Upper lobe of left lung (tissue), 6 donors: ENCODE data around the gene CDHR3. TPM values are rescaled to one million over a fixed set of nuclear protein-coding genes. Genes with fewer than 3 reads are reported as not detected.

Experiments used
- ATAC-seq, 2 donors: fragments of 200-7000 bp; cut with Tn5 transposase; one replicate each; pipeline ENCODE4 v1.9.1; 2022; ENCODE audit warnings: mild to moderate bottlenecking in 2 of 2, moderate library complexity in 2 of 2; ENCODE audit not compliant: low FRiP score in 2 of 2
- DNase-seq, 2 donors: peaks; one replicate each; pipeline ENCODE4 v3.0.0-alpha.2; 2019 to 2020
- H3K27ac ChIP-seq, 4 donors: fragments of 200-600 bp; sonication (generic); one replicate each; pipeline ENCODE4 v1.5.1; 2016 to 2019
- H3K27me3 ChIP-seq, 4 donors: fragments of 200-600 bp; sonication (generic); one replicate each; pipeline ENCODE4 v1.5.1; 2017 to 2019
- H3K36me3 ChIP-seq, 4 donors: fragments of 200-600 bp; sonication (generic); one replicate each; pipeline ENCODE4 v1.5.1; 2016 to 2019
- H3K4me1 ChIP-seq, 4 donors: fragments of 200-600 bp; sonication (generic); one replicate each; pipeline ENCODE4 v1.5.1; 2018 to 2019
- H3K4me3 ChIP-seq, 4 donors: fragments of 200-600 bp; sonication (generic); one replicate each; pipeline ENCODE4 v1.5.1; 2017 to 2019; ENCODE audit warnings: mild to moderate bottlenecking in 2 of 4, moderate library complexity in 1 of 4
- H3K9me3 ChIP-seq, 4 donors: fragments of 200-600 bp; sonication (generic); one replicate each; pipeline ENCODE4 v1.5.1; 2018 to 2019
- CTCF ChIP-seq, 6 experiments: fragments of 450-650 bp in 4 of 6; fragments of 200-600 bp in 2 of 6; sonication (generic) in 2 of 6; IDR thresholded peaks; one replicate each; pipeline ENCODE4 v1.5.1; 2016 to 2019; ENCODE audit warnings: antibody characterized with exemption in 6 of 6
- EP300 ChIP-seq, 4 donors: sonication (generic); formaldehyde crosslinking; IDR thresholded peaks; one replicate each; pipeline ENCODE4 v1.5.1; 2017; ENCODE audit warnings: antibody characterized with exemption in 4 of 4, control low read depth in 2 of 4
- POLR2A ChIP-seq, 4 donors: fragments of 450-650 bp; IDR thresholded peaks; one replicate each; pipeline ENCODE4 v1.5.1; 2016 to 2017; ENCODE audit warnings: antibody characterized with exemption in 4 of 4, mild to moderate bottlenecking in 2 of 4
- POLR2AphosphoS5 ChIP-seq, 2 donors: sonication (generic); formaldehyde crosslinking; IDR thresholded peaks; one replicate each; pipeline ENCODE4 v1.5.1; 2017; ENCODE audit warnings: antibody characterized with exemption in 2 of 2
- WGBS, 2 donors: methylation state at CpG; one replicate each; pipeline ENCODE4 v1.1.5; 2017 to 2018; 5-methylcytosine and 5-hydroxymethylcytosine counted together
- total RNA-seq, 6 donors: library from RNA; depleted of rRNA in 4 of 6; stranded (reverse); fragments of >200 nt in 4 of 6; gene quantifications; one replicate each; pipeline versions ENCODE4 v1.1.0 to v1.2.1, GENCODE V29; 2016 to 2021
- donor health status: DM: no; HTN: no; CAD: no; lungs with moderate emphysema.
- donor health status: DM: no; HTN: yes; CAD: no; lungs with severe emphysema.

CDHR3 gene
- total RNA-seq, 6 donors from 2014 or later, result 2.6 to 148 (median 32.8) TPM

- Histone ChIP-seq H3K4me1 (peaks cover 9 to 14% (median 12%) of the 10 kb centered on the region in 4 donors), H3K9me3 (no peaks in the 10 kb centered on the region), H3K36me3 (no peaks in the 10 kb centered on the region), H3K27me3 (no peaks in the 10 kb centered on the region), H3K27ac (no peak overlapping the region), H3K4me3 (no peak overlapping the region)
- no peak for DNase-seq
- 94 to 96% methylated on average over 4 of the region's 4 CpGs for WGBS, 2 donors
- ATAC-seq, result no peak
- no peak for TF ChIP-seq POLR2AphosphoS5 (IDR thresholded peaks at IDR 0.05)
- no peak for TF ChIP-seq POLR2A (IDR thresholded peaks at IDR 0.05)
- no peak for TF ChIP-seq CTCF (IDR thresholded peaks at IDR 0.05)
- no peak for TF ChIP-seq EP300 (IDR thresholded peaks at IDR 0.05)
These were observed 47.8 kb downstream of the CDHR3 start for GRCh38 chr7:106010866-106011265.

- no peaks in the 10 kb centered on the region for H3K27me3 ChIP-seq
- WGBS, 2 donors, result 78 to 88% methylated on average over 5 of the region's 5 CpGs
These were observed 49.1 kb downstream of the CDHR3 start for GRCh38 chr7:106012184-106012583.

GRCh38 chr7:106012935-106013439 is 49.9 kb downstream of the CDHR3 start:
- Histone ChIP-seq H3K9me3 (no peaks in the 10 kb centered on the region), H3K27me3 (no peaks in the 10 kb centered on the region), H3K4me3 (no peak overlapping the region), H3K27ac (no peak overlapping the region), H3K36me3 (no peaks in the 10 kb centered on the region), H3K4me1 (peaks cover 9 to 14% (median 12%) of the 10 kb centered on the region in 4 donors)
- WGBS, 2 donors, result 73 to 88% methylated on average over 8 of the region's 8 CpGs
- no peak for TF ChIP-seq POLR2AphosphoS5 (IDR thresholded peaks at IDR 0.05)
- no peak for TF ChIP-seq POLR2A (IDR thresholded peaks at IDR 0.05)
- no peak for TF ChIP-seq CTCF (IDR thresholded peaks at IDR 0.05)
- DNase-seq (no peak), ATAC-seq (no peak)

More at GRCh38 chr7:106012184-106012583, 49.1 kb downstream of the CDHR3 start:
- ATAC-seq, result no peak
- Histone ChIP-seq H3K36me3 (no peaks in the 10 kb centered on the region), H3K4me1 (peaks cover 9 to 14% (median 12%) of the 10 kb centered on the region in 4 donors), H3K4me3 (no peak overlapping the region), H3K27ac (no peak overlapping the region), H3K9me3 (no peaks in the 10 kb centered on the region)
- TF ChIP-seq EP300 (IDR thresholded peaks at IDR 0.05), result no peak
- no peak for TF ChIP-seq POLR2A (IDR thresholded peaks at IDR 0.05)
- no peak for TF ChIP-seq CTCF (IDR thresholded peaks at IDR 0.05)
- TF ChIP-seq POLR2AphosphoS5 (IDR thresholded peaks at IDR 0.05), result no peak
- DNase-seq, result no peak

- no peak overlapping the region for H3K4me3 ChIP-seq
- ATAC-seq (no peak), DNase-seq (no peak)
- no peaks in the 10 kb centered on the region for H3K9me3 ChIP-seq
- no peak overlapping the region for H3K27ac ChIP-seq
- no peaks in the 10 kb centered on the region for H3K36me3 ChIP-seq
- H3K4me1 ChIP-seq, result no peaks in the 10 kb centered on the region
- WGBS, 2 donors, result 81 to 86% methylated on average over 11 of the region's 11 CpGs
- TF ChIP-seq EP300 (IDR thresholded peaks at IDR 0.05) (no peak), POLR2A (IDR thresholded peaks at IDR 0.05) (no peak), POLR2AphosphoS5 (IDR thresholded peaks at IDR 0.05) (no peak), CTCF (IDR thresholded peaks at IDR 0.05) (no peak)
- H3K27me3 ChIP-seq, result no peaks in the 10 kb centered on the region
These were observed 52.5 kb downstream of the CDHR3 start for GRCh38 chr7:106015381-106016218.
